K562 (cell line): ENCODE results near the gene COL5A1. TPM values are rescaled to one million over a fixed set of nuclear protein-coding genes. Genes with fewer than 3 reads are reported as not detected.

Experiments used
- ATAC-seq: fragments of 200-7000 bp; cut with Tn5 transposase; 3 replicates; pipeline ENCODE4 v1.9.1; 2020; ENCODE audit warnings: moderate library complexity
- BruUV-seq: library from RNA; stranded (reverse); fragments of 400-500 nt; replicated peaks from 2 replicates; lab custom pipeline; 2021; lab: Mats Ljungman, UMichigan
- CTCF ChIA-PET: fragments of 300-600 bp; formaldehyde crosslinking; extraction: SDS; loops from one replicate; lab custom pipeline; 2021; ENCODE audit warnings: low intra/inter-chr PET ratio; lab: Yijun Ruan, JAX
- POLR2A ChIA-PET: fragments of 300-600, 350-650 bp; sonication (Branson Sonifier 250); formaldehyde crosslinking; extraction: SDS; loops from one replicate; lab custom pipeline; 2021; ENCODE audit warnings: antibody characterized with exemption, inconsistent platforms; lab: Yijun Ruan, JAX
- DNase-seq, 4 experiments: peaks; one replicate each; pipeline versions ENCODE4 v3.0.0 to v3.0.0-alpha.2; 2011 to 2018; ENCODE audit warnings: low spot score in 3 of 4, mixed read lengths in 3 of 4; ENCODE audit errors: extremely low read depth in 1 of 4
- FAIRE-seq: peaks from 2 replicates; lab custom pipeline; 2011; peaks lifted over from hg19 to GRCh38; lab: Jason Lieb, UNC
- H2AFZ ChIP-seq: 2 replicates; pipeline ENCODE4 v1.6.0; 2011; ENCODE audit warnings: low read depth, low read length, control low read depth, inconsistent platforms
- H3K27ac ChIP-seq: fragments of 200-600 bp; 3 replicates; pipeline ENCODE4 v1.8.0; 2011; ENCODE audit warnings: low read depth, mild to moderate bottlenecking, control low read depth, inconsistent platforms, low read length, moderate library complexity, mixed read lengths; ENCODE audit errors: extremely low read depth
- H3K27me3 ChIP-seq, 2 experiments: fragments of 300-600 bp in 1 of 2; 2 replicates in 1 of 2; 3 replicates in 1 of 2; pipeline versions ENCODE4 v1.6.0 to v1.8.0; 2011; ENCODE audit warnings: inconsistent platforms in 2 of 2, low read length in 2 of 2, mild to moderate bottlenecking in 1 of 2, mixed read lengths in 1 of 2, moderate library complexity in 1 of 2; ENCODE audit not compliant: control insufficient read depth in 2 of 2, insufficient read depth in 2 of 2
- H3K36me3 ChIP-seq: fragments of 300-600 bp; 3 replicates; pipeline ENCODE4 v1.8.0; 2011; ENCODE audit warnings: mild to moderate bottlenecking, low read length, inconsistent platforms; ENCODE audit not compliant: control insufficient read depth, insufficient read depth
- H3K4me1 ChIP-seq, 2 experiments: fragments of 200-600 bp in 1 of 2; replicated peaks in 1 of 2; 2 replicates in 1 of 2; 3 replicates in 1 of 2; pipeline versions ENCODE4 v1.5.1 to v1.8.0; 2011; ENCODE audit warnings: inconsistent platforms in 2 of 2, low read length in 2 of 2, mild to moderate bottlenecking in 1 of 2, mixed read lengths in 1 of 2, moderate library complexity in 1 of 2; ENCODE audit not compliant: control insufficient read depth in 2 of 2, insufficient read depth in 2 of 2
- H3K4me2 ChIP-seq: 2 replicates; pipeline ENCODE4 v1.6.1; 2011; ENCODE audit warnings: low read length, control low read depth, inconsistent platforms, mixed read lengths; ENCODE audit not compliant: insufficient read depth
- H3K4me3 ChIP-seq: fragments of 200-600 bp; sonication (generic), shearing (Covaris generic); 2 replicates; pipeline ENCODE4 v1.5.1; 2016; ENCODE audit warnings: control low read depth, inconsistent platforms
- H3K79me2 ChIP-seq: fragments of 200-600 bp; 3 replicates; pipeline ENCODE4 v1.8.0; 2011; ENCODE audit warnings: low read length, inconsistent platforms; ENCODE audit not compliant: control insufficient read depth, insufficient read depth
- H3K9ac ChIP-seq, 2 experiments: 2 replicates each; pipeline versions ENCODE4 v1.6.0 to v1.6.1; 2011; ENCODE audit warnings: low read depth in 2 of 2, low read length in 2 of 2, control low read depth in 1 of 2, inconsistent platforms in 1 of 2, mild to moderate bottlenecking in 1 of 2, mixed read lengths in 1 of 2; ENCODE audit not compliant: insufficient read depth in 1 of 2
- H3K9me1 ChIP-seq: one replicate; pipeline ENCODE4 v1.6.0; 2011; ENCODE audit warnings: inconsistent platforms, mild to moderate bottlenecking, low read length, moderate library complexity; ENCODE audit not compliant: control insufficient read depth, insufficient read depth
- H3K9me3 ChIP-seq: replicated peaks from 2 replicates; pipeline ENCODE4 v1.5.1; 2011; ENCODE audit warnings: low read depth, low read length, inconsistent platforms; ENCODE audit not compliant: control insufficient read depth, insufficient read depth
- H4K20me1 ChIP-seq: replicated peaks from 2 replicates; pipeline ENCODE4 v1.6.1; 2011; ENCODE audit warnings: low read length, inconsistent platforms, mixed read lengths; ENCODE audit not compliant: control insufficient read depth, insufficient read depth
- DACH1 ChIP-seq: fragments of 450-650 bp; IDR thresholded peaks from 2 replicates; pipeline ENCODE4 v1.6.1; 2018; ENCODE audit not compliant: partially characterized antibody
- DPF2 ChIP-seq: fragments of 450-650 bp; IDR thresholded peaks from 2 replicates; pipeline ENCODE4 v1.6.1; 2016
- E2F4 ChIP-seq: sonication (generic); formaldehyde crosslinking; IDR thresholded peaks from 2 replicates; pipeline ENCODE4 v1.8.0; 2022; ENCODE audit warnings: mild to moderate bottlenecking, low read depth, missing genetic modification reagents
- FOXK2 ChIP-seq, 2 experiments: fragments of 450-650 bp; IDR thresholded peaks in 1 of 2; conservative IDR thresholded peaks in 1 of 2; 2 replicates each; pipeline ENCODE4 v1.6.1; 2016; ENCODE audit warnings: low read depth in 2 of 2, mild to moderate bottlenecking in 1 of 2
- FOXP4 ChIP-seq: sonication (generic); formaldehyde crosslinking; IDR thresholded peaks from 2 replicates; pipeline ENCODE4 v1.8.0; 2022; ENCODE audit warnings: mild to moderate bottlenecking, missing genetic modification reagents, borderline replicate concordance
- KLF10 ChIP-seq: fragments of 250-450 bp; sonication (Bioruptor Pico); IDR thresholded peaks from 2 replicates; pipeline ENCODE4 v1.6.1; 2021; ENCODE audit warnings: matching md5 sums
- LARP7 ChIP-seq: fragments of 450-650 bp; IDR thresholded peaks from 2 replicates; pipeline ENCODE4 v1.6.1; 2016
- MAFK ChIP-seq: IDR thresholded peaks from 2 replicates; pipeline ENCODE4 v1.6.1; 2011; ENCODE audit warnings: low read length, improper control_type of control experiment
- MYC ChIP-seq, 2 experiments: fragments of 250-450 bp in 1 of 2; sonication (Bioruptor Pico) in 1 of 2; IDR thresholded peaks; 2 replicates each; pipeline versions ENCODE4 v1.5.1 to v1.6.1; 2012 to 2021; ENCODE audit warnings: low read depth in 2 of 2, borderline replicate concordance in 1 of 2, improper control_type of control experiment in 1 of 2, low read length in 1 of 2, mild to moderate bottlenecking in 1 of 2, moderate library complexity in 1 of 2
- PHF8 ChIP-seq: fragments of 200-600 bp; sonication (generic); IDR thresholded peaks from 2 replicates; pipeline ENCODE4 v1.6.1; 2012; ENCODE audit warnings: mixed run types, mild to moderate bottlenecking, inconsistent platforms, low read length, moderate library complexity, borderline replicate concordance
- SNAPC5 ChIP-seq: fragments of 250-450 bp; sonication (Bioruptor Pico); IDR thresholded peaks from 2 replicates; pipeline ENCODE4 v1.8.0; 2021; ENCODE audit warnings: moderate library complexity, mild to moderate bottlenecking, inconsistent platforms
- SNIP1 ChIP-seq: fragments of 450-650 bp; IDR thresholded peaks from 2 replicates; pipeline ENCODE4 v1.7.1; 2017; ENCODE audit warnings: low read depth, mild to moderate bottlenecking
- TAF7 ChIP-seq: fragments of 450-650 bp; IDR thresholded peaks from 2 replicates; pipeline ENCODE4 v1.6.1; 2016; ENCODE audit warnings: missing genetic modification characterization, missing compliant biosample characterization
- TSC22D4 ChIP-seq: fragments of 450-650 bp; IDR thresholded peaks from 2 replicates; pipeline ENCODE4 v1.6.1; 2016; ENCODE audit warnings: missing genetic modification characterization, missing biosample characterization, control low read depth
- ZKSCAN8 ChIP-seq: fragments of 200-800 bp; sonication (Bioruptor generic); IDR thresholded peaks from 2 replicates; pipeline ENCODE4 v1.6.1; 2016; ENCODE audit warnings: missing genetic modification characterization, missing compliant biosample characterization
- ZNF263 ChIP-seq: sonication (generic); formaldehyde crosslinking; IDR thresholded peaks from 2 replicates; pipeline ENCODE4 v1.8.0; 2022; ENCODE audit warnings: mild to moderate bottlenecking, missing genetic modification reagents, borderline replicate concordance
- ZNF444 ChIP-seq: fragments of 250-450 bp; sonication (Bioruptor Pico); IDR thresholded peaks from 2 replicates; pipeline ENCODE4 v1.4.0; 2020; ENCODE audit warnings: mild to moderate bottlenecking, moderate library complexity
- ZNF507 ChIP-seq: conservative IDR thresholded peaks from 2 replicates; pipeline ENCODE4 v1.6.1; 2017; ENCODE audit warnings: missing genetic modification characterization, missing compliant biosample characterization
- ZZZ3 ChIP-seq: fragments of 450-650 bp; IDR thresholded peaks from 2 replicates; pipeline ENCODE4 v1.6.1; 2016; ENCODE audit warnings: antibody characterized with exemption, mild to moderate bottlenecking, moderate library complexity
- WGBS: fragments of 100-300 bp; shearing (Covaris generic); methylation state at CpG from one replicate; pipeline ENCODE4 v1.1.6; 2016; ENCODE audit warnings: low coverage, mixed read lengths; ENCODE audit not compliant: insufficient coverage; ENCODE audit errors: missing lambda C conversion rate; 5-methylcytosine and 5-hydroxymethylcytosine counted together
- in situ Hi-C: fragments of 300-500 bp; cut with MboI; formaldehyde crosslinking; loops from 4 replicates; pipeline ENCODE4 v1.15.0; 2018; ENCODE audit warnings: inconsistent platforms, mixed read lengths
- intact Hi-C: fragments of 100-400 bp; cut with micrococcal nuclease; formaldehyde crosslinking; loops from 2 replicates; pipeline ENCODE4 v1.14.2; 2022
- polyA plus RNA-seq, 8 experiments: library from polyadenylated mRNA; depleted of rRNA in 4 of 8; stranded (reverse) in 5 of 8; unstranded in 3 of 8; fragments of >200 nt; fragmentation: Nextera tagmentation in 2 of 8; fragmentation: Illumina TruSeq in 1 of 8; extraction: Ambion mirVana in 2 of 8; extraction: Trizol in 1 of 8; gene quantifications; 2 replicates each; pipeline versions ENCODE4 v1.2.1 to v1.2.3, GENCODE V29; 2011 to 2014; ENCODE audit warnings: inconsistent platforms in 1 of 8, missing spikeins in 1 of 8
- total RNA-seq, 7 experiments: library from RNA; depleted of rRNA in 6 of 7; stranded (reverse); fragments of >200 nt in 6 of 7; fragmentation: Illumina TruSeq in 2 of 7; extraction: Trizol in 2 of 7; gene quantifications; 2 replicates each; pipeline versions ENCODE4 v1.2.1 to v1.2.3, GENCODE V29; 2011 to 2021; ENCODE audit warnings: low replicate concordance in 1 of 7

Gene COL5A1
- total and polyA plus RNA-seq, 9 of the 15 experiments (the other 6 are each of a cell fraction or from before 2014, with no cell fraction given), result under 0.01 to 0.13 (median 0.04) TPM; not detected in 6

GRCh38 chr9:134765785-134766184 is 124.2 kb downstream of the COL5A1 start:
- under 1% methylated on average over 12 of the region's 15 CpGs for WGBS
- Histone ChIP-seq H3K36me3 (no peaks in the 10 kb centered on the region), H3K4me1 (no peaks in the 10 kb centered on the region; a peak in 1 of 5 replicates), H4K20me1 (no peaks in the 10 kb centered on the region), H3K27ac (no peak overlapping the region), H3K79me2 (no peaks in the 10 kb centered on the region), H3K4me3 (no peak overlapping the region), H3K9me1 (no peaks in the 10 kb centered on the region), H2AFZ (no peak overlapping the region), H3K9me3 (no peaks in the 10 kb centered on the region), H3K27me3 (peaks cover 3 to 40% of the 10 kb centered on the region in 2 experiments; a peak in 3 of 5 replicates)
- in situ Hi-C loops, result no loop called here
- no TSS peak for BruUV-seq
- CTCF ChIA-PET, result no interaction called here
- no peak for DNase-seq
- FAIRE-seq, result no peak
- TF ChIP-seq E2F4 (CRISPR knock-in tag) (no peak), ZNF444 (CRISPR knock-in tag) (no peak), ZZZ3 (no peak), DPF2 (no peak), FOXK2 (conservative IDR thresholded peaks at IDR 0.05 in 1 of 2, IDR thresholded peaks at IDR 0.05 in 1 of 2; ENCODE audit: low read depth in 2 of 2) (no peak), SNAPC5 (CRISPR knock-in tag) (no peak), LARP7 (no peak), FOXP4 (no peak), TAF7 (no peak), ZNF507 (tag) (no peak), ZNF263 (no peak), SNIP1 (no peak), DACH1 (no peak), MAFK (no peak), PHF8 (no peak), ZKSCAN8 (CRISPR knock-in tag) (no peak), MYC (IDR thresholded peaks at IDR 0.05; ENCODE audit: low read depth, low read length) (no peak), MYC (CRISPR knock-in tag; IDR thresholded peaks at IDR 0.05; ENCODE audit: borderline replicate concordance, low read depth) (no peak), KLF10 (CRISPR knock-in tag) (no peak), TSC22D4 (tag) (no peak)
- TF ChIP-seq, all 486 proteins: peak for 0
- intact Hi-C loops, result no loop called here
- POLR2A ChIA-PET, result interaction anchor here (0.6 kb wide), 1 partner anchor 769 kb away, joined by 3 read pairs; no protein-coding TSS in a partner anchor
- Histone ChIP-seq H3K4me2 (no peak overlapping the region), H3K9ac (no peak overlapping the region)
- no peak for ATAC-seq
